Liver (tissue), 3 donors: Measurements from ENCODE around the gene FGF11.

ENCODE experiments used
- CTCF ChIP-seq: fragments of 150-350 bp; IDR thresholded peaks from 2 replicates; pipeline ENCODE4 v1.5.1; 2017; ENCODE audit warnings: improper control_type of control experiment, low read depth, low read length; ENCODE audit not compliant: missing input control
- EGR1 ChIP-seq, 2 donors: IDR thresholded peaks; 2 replicates each; pipeline ENCODE4 v1.6.1; 2016 to 2018; ENCODE audit warnings: antibody characterized with exemption in 2 of 2, low read depth in 2 of 2
- GABPA ChIP-seq, 2 donors: IDR thresholded peaks in 1 of 2; conservative IDR thresholded peaks in 1 of 2; 2 replicates each; pipeline ENCODE4 v1.6.1; 2016; ENCODE audit warnings: antibody characterized with exemption in 2 of 2, mild to moderate bottlenecking in 1 of 2, moderate library complexity in 1 of 2
- JUND ChIP-seq, 2 donors: IDR thresholded peaks; 2 replicates each; pipeline ENCODE4 v1.6.1; 2016; ENCODE audit warnings: antibody characterized with exemption in 2 of 2
- MAX ChIP-seq: IDR thresholded peaks from 2 replicates; pipeline ENCODE4 v1.6.1; 2016; ENCODE audit warnings: antibody characterized with exemption
- RAD21 ChIP-seq, 2 donors: IDR thresholded peaks; 2 replicates each; pipeline ENCODE4 v1.6.1; 2016; ENCODE audit warnings: antibody characterized with exemption in 2 of 2, mild to moderate bottlenecking in 2 of 2
- RXRA ChIP-seq, 2 donors: IDR thresholded peaks; 2 replicates each; pipeline ENCODE4 v1.6.1; 2017 to 2018; ENCODE audit warnings: antibody characterized with exemption in 2 of 2, mild to moderate bottlenecking in 1 of 2
- TAF1 ChIP-seq: conservative IDR thresholded peaks from 2 replicates; pipeline ENCODE4 v1.6.1; 2016; ENCODE audit warnings: antibody characterized with exemption, mild to moderate bottlenecking
- donor health status: healthy.
- donor health status: healthy.

- no peak for TF ChIP-seq GABPA (IDR thresholded peaks at IDR 0.05 in 1 of 2, conservative IDR thresholded peaks at IDR 0.05 in 1 of 2)
- no peak for TF ChIP-seq RAD21 (IDR thresholded peaks at IDR 0.05)
- TF ChIP-seq CTCF = no peak
- no peak for TF ChIP-seq MAX
- no peak for TF ChIP-seq RXRA (IDR thresholded peaks at IDR 0.05)
- TF ChIP-seq EGR1 (IDR thresholded peaks at IDR 0.05; ENCODE audit: low read depth in 2 of 2) = no peak
- TF ChIP-seq TAF1 = no peak
- no peak for TF ChIP-seq JUND (IDR thresholded peaks at IDR 0.05)
These were observed 2.0 kb downstream of the FGF11 start for GRCh38 chr17:7441266-7441665.
